ENCODE results near the gene CDT1. TPM values are rescaled to one million over a fixed set of nuclear protein-coding genes. Genes with fewer than 3 reads are reported as not detected.

The CDT1 gene
- total RNA-seq, 1 experiment from 2014 or later, result 74.1 TPM

- H3K9me3 Mint-ChIP-seq, result peaks cover 0 to 6% of the 10 kb centered on the region in 2 experiments; a peak in 2 of 5 replicates
- no peak for TF ChIP-seq CTCF (conservative IDR thresholded peaks at IDR 0.05)
- no peak overlapping the region for H4K91ac ChIP-seq (ENCODE audit: insufficient read length, low read depth, low read length)
- no peak overlapping the region for H3K27ac Mint-ChIP-seq
- H2AFZ ChIP-seq (ENCODE audit: low read length), result no peak overlapping the region
- H3K14ac ChIP-seq (ENCODE audit: insufficient read depth, low read length), result no peak overlapping the region
- no peak overlapping the region for H3K56ac ChIP-seq (ENCODE audit: insufficient read length, low read depth, low read length)
- no peak overlapping the region for H3K23ac ChIP-seq (ENCODE audit: insufficient read length, low read depth, low read length)
- H3K4me2 ChIP-seq (ENCODE audit: insufficient read depth, insufficient read length, low read length), result no peak overlapping the region
- no peak overlapping the region for H4K8ac ChIP-seq (replicated peaks; ENCODE audit: insufficient read length, low read depth, low read length)
- no peak overlapping the region for H2BK20ac ChIP-seq (ENCODE audit: low read depth, low read length, poor library complexity, severe bottlenecking)
- no peak overlapping the region for H3K9ac ChIP-seq (ENCODE audit: extremely low read depth, insufficient read length, low read length)
- no peaks in the 10 kb centered on the region for H3K27me3 Mint-ChIP-seq (ENCODE audit: low read depth)
- H3K9me3 ChIP-seq (ENCODE audit: control insufficient read depth, low read depth, low read length), result no peaks in the 10 kb centered on the region
- H3K4me1 Mint-ChIP-seq, result peaks cover 5 to 12% of the 10 kb centered on the region in 2 experiments; a peak in 3 of 4 replicates
- no peaks in the 10 kb centered on the region for H3K79me1 ChIP-seq (ENCODE audit: insufficient read depth, low read depth, low read length, poor library complexity, severe bottlenecking)
- H3K27ac ChIP-seq (ENCODE audit: insufficient read length, low read depth, low read length), result no peak overlapping the region
- H3K23me2 ChIP-seq (ENCODE audit: insufficient read length, low read depth, low read length, poor library complexity, severe bottlenecking), result peaks cover 4% of the 10 kb centered on the region
- no peak overlapping the region for H2BK120ac ChIP-seq (ENCODE audit: low read depth, low read length, poor library complexity, severe bottlenecking)
- no peak overlapping the region for H2AK5ac ChIP-seq (ENCODE audit: insufficient read length, low read length)
- no peak overlapping the region for H3K4ac ChIP-seq (ENCODE audit: low read depth, low read length)
- H2BK5ac ChIP-seq (ENCODE audit: insufficient read length, low read length), result no peak overlapping the region
- no peak overlapping the region for H3K18ac ChIP-seq (ENCODE audit: insufficient read length, low read depth, low read length)
- H3K27me3 ChIP-seq (ENCODE audit: insufficient read depth, low read length), result no peaks in the 10 kb centered on the region
- no peak overlapping the region for H2BK12ac ChIP-seq (ENCODE audit: insufficient read length, low read depth, low read length)
- peaks cover 8 to 19% (median 12%) of the 10 kb centered on the region in 3 experiments for H3K36me3 Mint-ChIP-seq (ENCODE audit: insufficient read depth in 1 of 3, low read depth in 3 of 3)
- H3K4me1 ChIP-seq (ENCODE audit: insufficient read depth, low read length), result no peaks in the 10 kb centered on the region
- no peaks in the 10 kb centered on the region for H4K20me1 ChIP-seq (ENCODE audit: control insufficient read depth, insufficient read depth, insufficient read length)
- H4K5ac ChIP-seq (ENCODE audit: insufficient read length, low read depth, low read length), result no peak overlapping the region
- H3K4me3 Mint-ChIP-seq, result no peak overlapping the region
- DNase-seq, result no peak
- no peak overlapping the region for H3T11ph ChIP-seq (ENCODE audit: low read length)
- H2BK15ac ChIP-seq (ENCODE audit: low read depth, low read length), result no peak overlapping the region
- no peaks in the 10 kb centered on the region for H3K79me2 ChIP-seq (ENCODE audit: insufficient read depth, low read length)
- WGBS (ENCODE audit: extremely low coverage, insufficient read length, low lambda C conversion rate), result no CpG with 5 or more reads among the region's 19 CpGs
Measured at GRCh38 chr16:88851616-88852015, 48.0 kb downstream of the CDT1 start.

All from H9 (cell line).